G401 (cell line): ENCODE results near the gene APOL4. TPM values are rescaled to one million over a fixed set of nuclear protein-coding genes. Genes with fewer than 3 reads are reported as not detected.
"Not testable (repeated sequence)": the region's sequence is repeated elsewhere in the genome, so short reads cannot be mapped to it uniquely, and the experiment has no call there.

Source experiments
- DNase-seq: peaks from one replicate; pipeline ENCODE4 v3.0.0-alpha.2; 2015; ENCODE audit warnings: low spot score
- in situ Hi-C: cut with HindIII; loops from 2 replicates; pipeline ENCODE4 v1.10.0; 2016; ENCODE audit warnings: low sequenced_read_pairs, mixed read lengths
- total RNA-seq: library from RNA; depleted of rRNA; stranded (reverse); fragments of >200 nt; shearing (Covaris generic); gene quantifications from 2 replicates; pipeline ENCODE4 v1.2.3, GENCODE V29; 2014

Gene APOL4
- total RNA-seq, 1 experiment from 2014 or later, result not detected

- in situ Hi-C loops, result no loop called here
- no peak for DNase-seq
Measured at GRCh38 chr22:36233796-36234195, 32.2 kb upstream of the APOL4 start.

- no peak for DNase-seq
- in situ Hi-C loops, result no loop called here
Measured at GRCh38 chr22:36232715-36233401, 31.2 kb upstream of the APOL4 start.

GRCh38 chr22:36231051-36231450 is 29.4 kb upstream of the APOL4 start:
- in situ Hi-C loops, DNase-seq: not testable (repeated sequence)

GRCh38 chr22:36229649-36230048 is 28.0 kb upstream of the APOL4 start:
- DNase-seq, in situ Hi-C loops: not testable (repeated sequence)

- in situ Hi-C loops, result no loop called here
Measured at GRCh38 chr22:36228944-36229343, 27.3 kb upstream of the APOL4 start.

GRCh38 chr22:36228369-36228768 is 26.8 kb upstream of the APOL4 start:
- DNase-seq, in situ Hi-C loops: not testable (repeated sequence)

More at GRCh38 chr22:36228944-36229343, 27.3 kb upstream of the APOL4 start:
- DNase-seq, result no peak

- in situ Hi-C loops, result no loop called here
- DNase-seq, result no peak
Measured at GRCh38 chr22:36227806-36228205, 26.2 kb upstream of the APOL4 start.

GRCh38 chr22:36227396-36227795 is 25.8 kb upstream of the APOL4 start:
- DNase-seq, result no peak
- in situ Hi-C loops, result no loop called here

- DNase-seq, result no peak
- in situ Hi-C loops, result no loop called here
Measured at GRCh38 chr22:36226189-36226588, 24.6 kb upstream of the APOL4 start.

- DNase-seq, result no peak
- in situ Hi-C loops, result no loop called here
Measured at GRCh38 chr22:36225333-36225922, 23.8 kb upstream of the APOL4 start.

GRCh38 chr22:36224245-36224644 is 22.6 kb upstream of the APOL4 start:
- DNase-seq, result no peak
- in situ Hi-C loops, result no loop called here

GRCh38 chr22:36223504-36223903 is 21.9 kb upstream of the APOL4 start:
- in situ Hi-C loops, result no loop called here
- no peak for DNase-seq

- DNase-seq, result no peak
- in situ Hi-C loops, result no loop called here
Measured at GRCh38 chr22:36222887-36223450, 21.4 kb upstream of the APOL4 start.

- peak; percentile 68 for DNase-seq
- in situ Hi-C loops, result no loop called here
Measured at GRCh38 chr22:36221799-36222751, 20.5 kb upstream of the APOL4 start.

GRCh38 chr22:36220451-36220921 is 18.9 kb upstream of the APOL4 start:
- peak; percentile 66 for DNase-seq
- in situ Hi-C loops, result no loop called here

GRCh38 chr22:36218648-36219193 is 17.1 kb upstream of the APOL4 start:
- DNase-seq, result no peak
- in situ Hi-C loops, result no loop called here

GRCh38 chr22:36215981-36216380 is 14.4 kb upstream of the APOL4 start:
- in situ Hi-C loops, result no loop called here
- peak; percentile 95 for DNase-seq

GRCh38 chr22:36213586-36213985 is 12.0 kb upstream of the APOL4 start:
- in situ Hi-C loops, result no loop called here
- DNase-seq, result no peak

- in situ Hi-C loops, result no loop called here
- no peak for DNase-seq
Measured at GRCh38 chr22:36212901-36213300, 11.3 kb upstream of the APOL4 start.
